KBM-7 (cell line): ENCODE data around the gene CLASP1.
"Not testable (repeated sequence)": the region's sequence is repeated elsewhere in the genome, so short reads cannot be mapped to it uniquely, and the experiment has no call there.

Experiments
- DNase-seq: peaks from one replicate; pipeline ENCODE4 v3.0.0-alpha.2; 2015
- in situ Hi-C: fragments of 300-500 bp; cut with MboI; formaldehyde crosslinking; loops from 2 replicates; pipeline ENCODE4 v1.14.3; 2020; ENCODE audit warnings: low sequenced_read_pairs, low pct_unique_long_range_greater_than_20kb, mixed read lengths

Gene CLASP1

DNA sequence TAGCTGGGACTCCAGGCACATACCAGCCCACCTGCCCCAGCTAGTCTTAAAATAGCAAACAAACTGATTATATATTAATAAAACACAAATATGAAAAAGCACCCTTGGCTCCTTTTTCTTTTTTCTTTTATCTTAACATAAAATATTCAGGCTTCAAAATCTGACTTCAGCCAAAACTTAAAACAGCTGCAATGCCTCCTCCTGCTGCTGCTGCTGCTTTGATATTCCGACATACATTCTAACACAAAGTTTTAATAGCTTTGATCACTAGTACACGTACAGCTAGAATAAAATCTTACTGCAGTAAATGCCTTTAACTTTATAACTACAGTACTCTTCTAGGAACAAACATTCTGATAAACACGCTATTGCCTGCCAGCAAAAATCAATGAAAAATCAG lies 190.0 kb downstream of the CLASP1 start:
- in situ Hi-C loops = no loop called here
- no peak for DNase-seq

DNA sequence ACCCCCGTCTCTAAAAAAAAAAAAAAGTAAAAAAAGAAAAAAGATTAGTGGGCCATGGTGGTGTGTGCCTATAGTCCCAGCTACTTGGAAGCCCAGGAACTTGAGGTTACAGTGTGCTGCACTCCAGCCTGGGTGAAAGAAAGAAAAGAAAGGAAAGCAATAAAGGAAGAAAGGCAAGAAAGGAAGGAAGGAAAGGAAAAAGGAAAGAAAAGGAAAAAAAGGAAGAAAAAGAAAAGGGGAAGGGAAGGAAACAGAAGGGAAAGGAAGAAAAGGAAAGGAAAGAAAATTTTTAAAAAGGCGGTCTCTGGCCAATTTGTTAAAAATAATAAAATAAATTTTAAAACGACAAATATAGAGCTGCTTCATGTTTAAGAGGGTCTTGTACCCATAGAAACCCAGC lies 192.9 kb downstream of the CLASP1 start:
- in situ Hi-C loops = no loop called here
- DNase-seq = no peak

DNA sequence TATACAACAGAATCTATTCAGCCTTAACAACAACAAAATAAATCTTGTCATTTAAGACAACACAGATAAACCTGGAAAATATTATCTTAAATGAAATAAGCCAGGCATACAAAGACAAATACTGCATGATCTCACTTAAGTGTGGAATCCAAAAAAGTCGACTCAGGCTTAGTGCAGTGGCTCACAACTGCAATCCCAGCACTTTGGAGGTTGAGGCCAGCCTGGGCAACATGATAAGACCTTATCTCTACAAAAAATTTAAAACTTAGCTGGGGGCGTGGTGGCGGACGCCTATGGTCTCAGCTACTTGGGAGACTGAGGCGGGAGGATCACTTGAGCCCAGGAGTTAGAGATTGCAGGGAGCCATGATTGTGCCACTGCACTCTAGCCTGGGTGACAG lies 193.8 kb downstream of the CLASP1 start:
- no peak for DNase-seq
- in situ Hi-C loops = no loop called here

DNA sequence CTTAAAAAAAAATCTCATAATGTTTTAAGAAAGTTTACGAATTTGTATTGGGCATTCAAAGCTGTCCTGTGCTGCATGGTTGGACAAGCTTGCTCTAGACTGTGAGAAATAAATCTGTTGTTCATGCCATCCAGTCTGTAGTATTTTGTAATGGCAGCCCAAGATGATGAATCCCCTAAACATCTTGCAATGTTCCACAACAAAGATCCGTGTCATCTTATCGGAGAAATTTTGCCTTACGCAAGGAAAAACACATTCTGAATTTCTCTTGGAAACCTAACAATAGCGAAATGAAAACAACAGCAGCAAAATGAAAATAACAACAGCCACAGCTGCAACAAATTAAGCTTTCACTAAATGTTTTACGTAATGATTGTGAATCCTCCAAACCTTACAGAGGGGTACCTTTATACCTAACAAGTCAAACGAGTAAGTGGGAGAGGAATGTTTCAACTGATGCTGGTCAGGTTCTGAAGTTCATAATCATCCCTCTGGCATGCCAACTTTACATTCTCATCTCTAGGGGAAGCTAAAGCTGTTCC lies 194.6 kb downstream of the CLASP1 start:
- in situ Hi-C loops = no loop called here
- DNase-seq = no peak

DNA sequence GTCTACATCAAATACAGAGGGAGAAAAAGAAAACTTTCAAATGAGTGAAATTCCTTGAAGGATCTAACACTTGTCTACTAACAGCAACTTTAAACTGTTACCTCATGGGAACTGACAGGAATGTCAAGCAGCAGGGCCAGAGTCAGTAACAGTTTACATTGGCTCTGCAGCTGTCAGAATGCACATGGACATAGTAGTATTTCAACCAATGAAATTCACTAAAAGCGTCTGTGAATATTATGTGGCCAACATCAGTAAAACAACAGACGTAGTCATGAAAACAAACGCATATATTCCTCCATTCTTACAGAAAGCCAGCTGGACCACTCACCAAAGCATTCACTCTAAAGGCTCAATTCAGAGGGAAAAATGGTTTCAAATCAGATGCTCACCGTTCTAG lies 197.9 kb downstream of the CLASP1 start:
- DNase-seq = no peak
- in situ Hi-C loops = no loop called here

DNA sequence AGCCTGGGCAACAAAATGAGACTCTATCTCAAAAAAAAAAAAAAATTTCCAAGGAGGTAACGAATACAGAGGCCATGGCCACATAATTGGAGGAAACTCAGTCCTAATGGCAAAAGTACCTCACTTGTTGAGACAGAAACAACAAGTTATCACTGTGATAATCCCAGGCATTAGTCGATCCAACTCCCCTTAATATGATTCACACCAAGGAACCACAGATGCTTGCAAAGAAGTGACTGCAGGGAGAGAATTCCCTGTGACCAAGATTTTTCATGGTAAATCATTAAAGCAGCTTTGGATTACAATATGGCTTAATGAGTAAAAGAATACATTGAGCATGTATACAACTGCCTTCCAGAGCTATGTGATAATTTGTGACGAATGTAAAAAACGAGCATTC lies 199.0 kb downstream of the CLASP1 start:
- in situ Hi-C loops = no loop called here
- no peak for DNase-seq

DNA sequence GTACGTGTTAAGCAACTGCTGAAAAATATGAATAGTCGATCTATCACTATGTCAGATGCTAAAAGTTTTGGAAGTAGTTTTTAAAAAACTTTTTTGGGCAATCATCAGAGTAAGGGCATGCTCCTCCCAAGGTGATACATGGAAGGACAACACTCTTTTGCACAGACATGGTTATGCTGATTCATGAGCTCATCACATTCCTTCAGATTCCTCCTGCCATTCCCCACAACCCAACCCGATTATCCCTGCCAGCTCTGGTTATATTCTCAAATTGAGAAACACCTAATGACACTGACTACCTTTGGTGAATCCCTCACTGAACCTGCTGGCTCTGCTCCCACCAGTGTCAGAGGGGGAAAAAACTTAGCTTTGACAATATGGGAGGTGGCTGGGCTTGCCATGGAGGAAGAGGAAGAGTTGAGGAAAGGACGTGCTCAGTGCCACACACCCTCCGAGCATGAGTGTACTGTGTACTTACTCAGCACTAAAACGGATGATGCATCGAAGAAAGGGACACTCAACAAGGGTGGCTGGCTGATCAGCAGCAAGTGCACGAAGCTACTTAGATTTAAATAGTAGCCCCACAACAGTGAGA lies 202.5 kb downstream of the CLASP1 start:
- no peak for DNase-seq
- in situ Hi-C loops = no loop called here

DNA sequence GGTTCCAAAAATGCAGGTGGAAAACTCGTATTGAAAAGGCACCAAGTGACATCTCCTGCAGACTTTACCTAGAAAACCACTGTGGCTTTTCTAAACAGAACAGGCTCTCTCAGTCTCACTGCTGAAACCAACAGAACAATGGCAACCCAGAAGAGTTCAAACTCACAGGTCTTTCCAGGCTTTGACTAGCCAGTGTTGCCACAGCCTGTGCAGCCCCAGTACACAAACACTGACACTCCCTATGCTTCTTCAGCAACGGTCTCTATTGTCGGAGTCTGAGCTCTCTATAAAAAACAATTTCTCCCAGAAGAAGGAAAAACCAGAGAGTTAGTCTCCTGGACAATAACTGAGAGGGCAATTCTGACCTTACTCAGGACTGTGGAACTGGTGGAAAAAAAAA lies 206.4 kb downstream of the CLASP1 start:
- in situ Hi-C loops = no loop called here
- no peak for DNase-seq

DNA sequence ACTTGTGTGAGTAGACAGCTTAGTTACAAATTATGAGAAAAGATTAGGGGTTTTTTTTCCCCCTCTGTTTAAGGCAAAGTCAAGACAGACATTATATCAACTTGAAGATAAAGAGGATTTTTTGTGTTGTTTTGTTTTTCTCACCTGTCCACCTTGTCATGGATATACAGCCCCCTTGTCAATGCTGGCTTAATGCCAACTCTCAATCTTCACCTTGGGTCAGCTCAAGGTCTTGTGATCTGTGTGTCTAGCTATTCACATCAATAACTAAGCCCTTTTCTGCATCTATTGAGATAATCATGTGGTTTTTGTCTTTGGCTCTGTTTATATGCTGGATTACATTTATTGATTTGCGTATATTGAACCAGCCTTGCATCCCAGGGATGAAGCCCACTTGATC lies 211.0 kb downstream of the CLASP1 start:
- DNase-seq, in situ Hi-C loops: not testable (repeated sequence)

DNA sequence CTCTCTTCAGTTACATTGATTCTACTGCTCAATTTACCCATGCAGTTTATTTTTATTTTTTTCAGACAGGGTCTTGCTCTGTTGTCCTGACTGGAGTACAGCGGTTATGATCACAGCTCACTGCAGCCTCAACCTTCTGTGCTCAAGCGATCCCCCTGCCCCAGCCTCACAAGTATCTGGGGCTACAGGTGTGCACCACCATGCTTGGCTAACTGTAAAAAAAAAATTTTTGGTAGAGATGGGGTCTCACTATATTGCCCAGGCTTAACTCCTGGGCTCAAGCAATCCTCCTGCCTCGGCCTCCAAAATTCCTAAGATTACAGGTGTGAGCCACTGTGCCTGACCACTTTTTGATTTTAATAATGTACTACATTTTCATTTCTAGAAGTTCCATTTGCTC lies 212.3 kb downstream of the CLASP1 start:
- DNase-seq = no peak
- in situ Hi-C loops = no loop called here

DNA sequence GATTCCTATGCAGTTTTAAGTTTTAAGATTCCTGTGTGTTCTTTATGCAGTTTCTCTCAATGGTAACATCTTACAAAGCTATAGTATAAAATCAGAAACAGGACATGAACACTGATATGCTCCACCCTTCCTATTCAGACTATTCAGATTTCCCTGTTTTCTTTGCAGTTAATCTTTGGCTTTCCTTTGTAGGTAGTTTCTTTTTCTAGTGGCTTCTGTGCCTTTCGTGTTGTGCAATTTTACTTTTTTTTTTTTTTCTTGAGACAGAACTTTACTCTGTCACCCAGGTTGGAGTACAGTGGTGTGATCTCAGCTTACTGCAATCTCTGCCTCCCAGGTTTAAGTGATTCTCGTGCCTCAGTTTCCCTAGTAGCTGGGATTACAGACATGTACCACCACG lies 213.5 kb downstream of the CLASP1 start:
- in situ Hi-C loops = no loop called here

DNA sequence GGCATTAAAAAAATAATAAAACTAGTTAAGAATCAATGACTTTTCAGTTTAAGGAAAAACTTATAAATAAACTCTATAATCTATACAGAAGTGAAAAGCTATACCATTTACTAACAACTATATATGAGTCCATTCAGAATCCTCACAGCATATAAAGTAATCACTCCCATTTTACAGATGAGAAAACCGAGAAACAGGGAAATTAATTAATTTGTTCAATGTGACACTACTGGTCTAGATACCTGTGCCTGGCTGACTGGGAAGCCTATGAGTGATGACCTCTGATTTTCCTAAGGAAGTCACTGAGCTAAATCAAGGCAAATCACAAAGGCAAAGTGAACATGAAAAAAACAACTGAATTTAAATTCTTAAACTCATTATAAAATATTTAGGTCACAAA lies 218.0 kb downstream of the CLASP1 start:
- in situ Hi-C loops = no loop called here
- no peak for DNase-seq

More for the DNA sequence above, 213.5 kb downstream of the CLASP1 start:
- no peak for DNase-seq

DNA sequence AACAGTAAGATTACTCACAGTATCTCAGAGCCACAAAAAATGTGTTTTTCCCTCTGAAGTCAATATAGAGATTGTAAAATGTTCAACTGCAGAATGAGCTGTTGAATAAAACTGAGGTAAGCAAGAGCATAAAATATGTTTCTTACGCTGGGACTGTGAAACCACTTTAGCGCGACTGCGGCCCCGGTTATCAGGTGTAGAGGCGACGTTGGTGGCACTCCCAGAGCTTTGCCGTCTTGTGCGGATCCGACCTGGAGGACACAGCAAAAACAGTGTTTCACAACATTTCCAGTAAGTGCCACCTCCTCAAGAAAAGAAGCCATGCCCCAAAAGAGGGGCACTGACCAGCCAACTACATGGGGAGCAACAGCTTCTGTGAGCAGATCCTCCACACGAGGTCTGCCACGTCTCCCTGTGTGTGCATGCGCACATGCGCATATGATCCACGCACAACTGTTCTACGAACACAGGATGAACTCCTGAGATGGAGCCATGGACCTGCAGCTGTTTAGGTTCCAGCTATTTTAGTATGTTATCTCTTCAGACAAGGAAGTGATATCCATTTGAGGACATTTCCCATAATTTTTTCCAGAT lies 219.2 kb downstream of the CLASP1 start:
- in situ Hi-C loops = no loop called here
- DNase-seq = no peak

DNA sequence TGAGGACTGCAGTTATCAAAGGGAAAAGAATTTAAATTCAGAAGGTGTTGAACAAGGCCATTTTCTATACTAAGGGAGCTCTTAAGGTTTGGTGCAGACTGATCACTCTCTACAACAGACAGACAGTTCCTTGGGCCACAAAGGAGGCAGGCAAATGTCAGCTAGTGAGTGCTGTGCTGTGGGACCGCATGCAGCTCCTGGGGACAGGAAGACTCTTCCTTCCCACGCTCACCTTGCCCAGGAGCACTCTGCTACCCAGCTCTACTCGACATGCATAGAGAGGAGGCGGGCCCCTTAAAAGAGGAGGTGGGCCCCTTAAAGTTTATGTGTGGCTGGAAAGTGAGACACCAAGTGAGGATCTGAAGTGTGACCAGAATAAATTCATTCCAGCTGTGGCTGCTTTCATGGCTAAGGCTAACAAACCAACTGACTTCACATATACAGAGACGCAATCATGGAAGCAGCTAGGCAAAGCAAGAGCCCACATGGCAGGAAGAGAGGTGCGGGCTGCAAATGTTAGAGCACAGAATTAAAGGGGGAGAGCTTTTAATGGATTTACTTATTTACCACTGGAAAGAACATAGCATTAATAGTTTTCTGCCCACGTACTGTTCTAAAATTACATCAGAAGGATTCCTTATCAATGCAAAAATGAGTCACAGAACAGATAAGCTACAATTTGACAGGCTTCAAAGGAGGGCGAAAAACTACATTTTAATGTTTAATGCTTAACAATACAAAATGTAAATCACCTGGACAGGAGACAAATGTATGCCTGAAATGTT lies 220.0 kb downstream of the CLASP1 start:
- in situ Hi-C loops = no loop called here
- DNase-seq = no peak

DNA sequence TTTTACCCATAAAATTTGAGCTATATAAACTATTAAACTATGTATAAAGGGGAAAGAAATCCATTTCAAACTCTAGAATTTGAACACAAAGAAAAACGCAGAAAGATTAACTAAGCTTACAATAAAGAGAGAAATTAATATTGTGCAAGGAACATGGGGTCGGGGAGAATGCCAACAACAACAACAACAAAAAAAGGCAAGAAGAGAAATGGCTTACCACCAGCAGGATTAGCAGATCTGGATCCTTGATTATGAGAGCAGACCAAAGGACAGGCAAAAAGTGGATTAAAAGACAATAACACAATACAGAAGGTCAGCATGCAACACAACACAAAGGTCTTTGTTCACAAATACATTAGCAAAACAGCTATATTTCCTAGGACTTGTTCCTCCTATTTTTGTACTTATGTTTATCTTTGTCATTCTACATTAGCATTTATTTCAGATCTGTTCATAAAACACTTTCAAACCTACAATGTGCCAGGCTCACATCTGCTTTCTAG lies 222.0 kb downstream of the CLASP1 start:
- in situ Hi-C loops = no loop called here
- no peak for DNase-seq

DNA sequence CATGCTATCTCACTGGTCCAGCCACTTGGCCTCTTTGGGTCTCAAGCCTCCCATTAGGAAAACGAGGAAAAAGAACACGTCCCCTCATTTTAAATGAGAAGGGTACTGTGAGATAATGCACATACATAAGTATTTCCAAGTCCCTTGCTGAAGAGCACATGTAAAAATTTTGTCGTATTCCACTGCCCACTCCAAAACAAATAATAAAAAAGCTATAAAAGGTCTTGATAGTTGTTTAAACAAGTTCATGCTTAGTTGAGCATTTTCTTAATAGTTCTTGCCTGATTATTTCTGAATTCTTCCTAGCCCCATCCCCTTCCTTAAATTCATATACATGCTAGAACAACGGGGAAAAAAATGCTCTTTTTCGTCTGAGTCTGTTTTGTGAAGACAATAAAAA lies 228.8 kb downstream of the CLASP1 start:
- in situ Hi-C loops = no loop called here
- DNase-seq = no peak

DNA sequence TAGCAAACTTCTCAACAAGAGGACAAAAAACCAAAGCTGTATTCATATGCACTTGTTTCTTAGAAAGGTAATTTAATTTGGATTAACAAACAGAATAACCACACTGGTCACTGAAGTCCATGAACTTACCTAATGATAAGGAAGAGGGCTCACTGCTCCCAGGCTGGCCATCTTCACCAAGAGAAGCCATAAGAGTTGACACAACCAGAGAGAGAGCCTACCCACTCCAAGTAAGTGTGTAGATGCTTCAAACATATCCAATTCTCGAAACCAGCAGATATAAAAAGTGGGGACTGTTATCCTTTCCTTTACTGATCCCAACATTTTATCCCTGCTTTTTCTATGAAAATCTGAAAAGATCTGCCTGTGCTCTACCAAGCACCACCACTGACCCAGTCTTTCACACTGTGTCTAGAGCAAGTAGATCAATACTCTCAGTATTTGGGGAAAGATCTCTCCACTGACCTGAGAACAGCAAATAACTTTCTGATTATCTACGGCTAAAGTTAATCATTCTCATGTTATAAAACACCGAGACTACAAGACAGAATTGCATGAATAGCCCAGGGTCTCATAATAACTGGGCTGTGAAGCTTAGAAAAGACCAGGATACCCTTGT lies 230.1 kb downstream of the CLASP1 start:
- DNase-seq = no peak
- in situ Hi-C loops = no loop called here

DNA sequence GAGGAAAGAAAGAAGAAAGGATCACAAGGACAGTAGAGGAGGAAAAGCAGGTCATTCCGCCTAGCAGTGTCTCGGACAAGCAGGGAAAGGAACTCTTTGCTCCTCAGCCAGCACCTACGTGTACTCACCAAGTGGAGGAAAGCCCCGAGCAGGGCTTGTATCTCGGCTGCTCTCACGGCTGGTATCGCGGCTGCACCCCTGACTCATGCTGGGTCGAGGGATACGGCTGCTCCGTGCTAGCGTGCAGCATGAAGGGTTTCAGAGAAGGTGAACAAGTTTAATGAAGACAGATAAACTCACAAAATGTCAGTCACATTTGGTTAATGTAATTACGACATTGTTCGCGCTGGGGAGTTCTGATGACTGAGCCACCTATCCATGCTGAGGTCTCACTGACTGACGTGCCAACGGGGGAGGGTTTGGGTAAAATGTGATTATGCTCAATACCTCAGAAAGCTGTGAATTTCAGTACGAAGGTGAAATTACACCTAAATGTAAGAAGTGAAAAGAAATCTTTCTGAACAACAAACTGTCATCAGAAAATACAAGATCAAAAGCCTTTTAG lies 230.7 kb downstream of the CLASP1 start:
- in situ Hi-C loops = no loop called here
- DNase-seq = no peak

DNA sequence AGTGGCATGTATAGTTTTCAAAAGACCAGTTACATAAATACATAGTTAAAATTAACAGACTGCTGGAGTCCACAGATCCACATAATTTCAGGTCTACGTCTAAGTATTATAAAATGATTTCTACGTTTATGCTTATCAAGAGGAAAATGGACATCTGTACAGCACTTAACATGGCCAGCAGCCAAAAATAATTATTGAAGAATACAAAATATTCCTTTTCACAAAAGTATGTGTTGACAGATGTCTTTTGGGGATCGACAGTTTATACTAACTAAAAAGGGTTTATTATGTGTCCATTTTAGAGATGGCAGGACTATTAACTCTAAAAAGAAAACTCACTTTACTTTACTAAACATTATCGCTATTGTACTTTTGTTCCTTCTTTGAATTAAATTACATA lies 231.4 kb downstream of the CLASP1 start:
- in situ Hi-C loops = no loop called here
- DNase-seq = no peak

DNA sequence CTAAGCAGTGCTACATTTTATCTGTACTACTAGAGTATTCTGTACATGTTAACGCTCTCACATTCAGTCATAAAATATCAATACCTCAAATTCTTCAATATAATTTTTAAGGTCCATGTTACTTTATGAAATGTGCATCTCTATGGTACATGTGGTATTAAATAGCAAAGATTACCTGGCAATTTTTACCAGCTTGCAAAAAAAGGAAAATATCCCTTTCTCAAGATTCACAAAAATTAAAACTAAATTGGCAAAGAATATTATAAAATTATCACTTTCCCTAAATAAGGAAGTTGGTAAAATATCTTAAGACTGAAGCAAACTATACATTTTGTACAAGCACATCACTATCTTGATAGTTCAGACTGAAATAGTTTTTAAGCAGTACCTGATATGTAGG lies 233.5 kb downstream of the CLASP1 start:
- in situ Hi-C loops = no loop called here

More for the DNA sequence above, 233.5 kb downstream of the CLASP1 start:
- no peak for DNase-seq
